Stimulated activated naive CD4-positive, alpha-beta T cell (primary cell): ENCODE measurements around the gene GRAMD2A.

ENCODE experiments used
- DNase-seq, 6 experiments: peaks; one replicate each; lab custom pipeline; 2025; lab: John Stamatoyannopoulos, UW

GRAMD2A gene

DNA sequence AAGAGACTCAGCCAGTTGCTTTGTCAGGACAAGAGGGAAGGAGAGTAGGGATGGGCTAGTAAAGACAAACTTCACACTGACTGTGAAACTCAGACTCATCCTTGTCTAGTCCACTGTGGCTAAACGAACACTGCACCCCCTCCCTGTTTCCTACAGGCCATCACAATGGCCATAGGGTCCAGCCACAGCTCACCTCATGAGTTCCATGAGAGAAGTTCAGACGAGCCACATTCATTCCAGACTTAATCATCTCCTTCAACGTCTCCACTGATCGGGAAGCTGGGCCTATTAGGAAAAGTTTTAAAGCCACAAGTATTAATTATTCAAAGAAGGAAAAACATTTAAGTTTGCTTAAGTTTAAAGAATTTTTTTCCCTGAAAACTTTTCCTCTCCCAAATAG lies 19.6 kb upstream of the GRAMD2A start:
- no peak for DNase-seq

DNA sequence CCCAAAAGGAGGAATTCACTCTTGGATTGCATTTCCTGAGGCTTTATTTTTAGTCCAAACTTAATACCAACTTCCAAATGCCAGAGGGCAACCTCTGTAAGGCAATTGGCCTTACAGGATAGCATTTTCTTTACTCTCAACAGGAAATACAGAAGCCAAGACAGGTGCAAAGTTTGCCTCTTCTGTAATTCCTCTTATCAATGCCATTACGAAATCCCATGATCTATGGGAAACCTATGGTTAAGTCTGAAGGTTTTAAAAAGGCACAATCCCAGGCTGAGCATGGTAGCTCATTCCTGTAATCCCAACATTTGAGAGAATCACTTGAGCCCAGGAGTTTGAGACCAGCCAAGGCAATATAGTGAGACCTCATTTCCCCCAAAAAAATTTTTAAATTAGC lies 18.5 kb upstream of the GRAMD2A start:
- no peak for DNase-seq

DNA sequence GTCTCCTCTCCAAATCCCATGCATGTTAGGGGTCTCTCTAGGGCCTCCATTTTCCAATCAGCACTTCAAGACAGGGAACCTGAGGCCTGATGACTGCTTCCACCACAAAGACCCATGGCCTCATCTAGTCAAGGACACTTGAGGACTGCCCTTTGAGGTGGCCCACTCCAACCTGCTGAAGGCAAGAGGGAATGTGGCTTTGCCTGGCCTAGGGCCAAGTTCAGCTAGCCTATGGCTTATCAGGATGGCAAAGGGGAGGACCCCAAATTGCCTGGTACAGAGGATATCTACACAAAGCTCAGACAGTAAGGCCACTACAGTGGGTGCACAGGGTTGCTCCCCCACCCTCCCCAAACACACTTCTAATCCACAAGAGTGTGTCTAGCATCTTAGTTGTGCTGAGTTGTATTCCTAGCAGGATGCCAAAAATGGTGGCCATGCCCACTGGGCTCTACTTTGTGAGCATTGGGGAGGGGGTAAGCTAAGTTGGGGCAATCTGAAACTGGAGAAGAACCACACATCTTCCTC lies 10.0 kb upstream of the GRAMD2A start:
- DNase-seq, result no peak

DNA sequence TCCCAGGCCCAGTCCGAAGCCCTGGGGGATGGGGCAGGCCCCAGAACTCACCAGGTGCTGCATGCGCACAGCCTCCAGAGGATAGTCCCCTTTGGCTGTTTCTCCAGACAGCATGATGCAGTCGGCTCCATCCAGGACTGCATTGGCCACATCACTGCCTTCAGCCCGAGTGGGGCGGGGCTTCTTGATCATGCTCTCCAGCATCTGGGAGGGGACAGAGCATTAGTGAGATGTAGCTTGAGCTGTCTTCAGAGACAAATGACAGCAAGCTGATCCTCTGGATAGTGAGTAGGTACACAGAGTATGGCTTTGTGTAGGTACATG lies 9.1 kb upstream of the GRAMD2A start:
- no peak for DNase-seq

DNA sequence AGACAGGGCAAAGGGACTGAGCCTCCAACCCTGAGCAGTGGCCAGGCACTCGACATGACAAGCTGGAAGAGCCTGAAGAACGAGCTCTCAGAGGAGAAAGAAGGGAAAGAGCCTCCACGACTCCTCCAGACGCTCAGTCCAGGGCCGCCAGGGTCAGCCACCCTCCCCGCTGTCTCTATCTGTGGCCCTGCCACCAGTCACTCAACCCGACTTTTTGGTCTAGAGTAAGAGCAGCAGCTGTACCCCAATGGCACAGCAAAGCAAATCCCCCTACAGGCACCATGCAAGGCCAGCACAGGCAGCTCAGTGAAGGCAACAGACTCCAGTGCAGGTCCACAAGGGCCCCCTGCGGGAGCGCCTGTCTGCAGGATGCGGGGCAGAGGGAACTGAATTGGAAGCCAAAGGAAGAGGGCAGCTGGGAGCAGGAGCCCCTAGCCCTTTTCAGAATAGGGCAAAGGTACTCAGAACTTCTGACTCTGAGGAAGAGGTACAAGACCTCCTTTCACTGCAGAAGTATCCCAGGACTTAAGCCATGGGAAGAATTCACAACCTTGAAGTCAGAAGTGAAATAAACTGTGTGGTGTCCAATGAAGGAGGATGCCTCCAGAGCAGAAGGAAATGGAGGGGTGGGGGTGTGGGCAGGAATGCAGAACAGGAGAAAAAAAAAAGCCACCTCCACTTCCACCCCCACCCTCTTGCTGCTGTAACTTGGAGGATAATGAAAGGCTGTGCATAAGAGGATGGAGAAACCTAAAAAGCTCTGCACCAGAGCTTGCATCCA lies 8.5 kb upstream of the GRAMD2A start:
- no peak for DNase-seq

DNA sequence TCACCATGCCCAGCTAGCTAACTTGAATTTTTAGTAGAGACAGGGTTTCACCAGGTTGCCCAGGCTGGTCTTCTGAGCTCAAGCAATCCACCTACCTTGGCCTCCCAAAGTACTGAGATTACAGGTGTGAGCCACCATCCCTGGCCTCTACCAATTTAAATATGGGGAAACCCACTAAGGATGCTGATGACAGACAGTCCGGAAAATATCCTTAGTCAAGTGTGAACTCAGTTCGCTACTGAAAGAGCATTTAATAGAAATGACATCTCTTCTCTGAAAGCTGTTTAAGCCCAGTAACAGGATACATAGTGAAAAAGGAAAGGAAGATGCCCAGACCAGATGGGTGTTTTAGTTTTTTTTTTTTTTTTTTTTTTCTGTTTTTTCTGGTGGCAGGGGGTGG lies 7.7 kb upstream of the GRAMD2A start:
- DNase-seq, result no peak

DNA sequence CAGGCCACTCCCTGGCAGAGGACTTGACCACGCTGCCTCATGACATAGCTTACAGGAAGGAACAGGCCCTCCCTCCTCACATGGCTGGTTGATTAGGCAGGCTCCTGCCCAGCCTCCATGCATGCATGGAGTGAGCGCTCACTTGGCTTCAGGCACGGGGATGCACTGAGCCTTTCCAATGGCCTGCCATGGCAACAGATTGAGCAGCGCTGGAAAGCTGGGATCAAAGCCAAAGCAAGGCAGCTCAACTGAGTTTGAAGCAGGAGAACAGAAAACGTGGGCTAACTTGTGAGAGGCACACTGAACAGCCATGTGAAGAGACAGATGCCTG lies 5.9 kb upstream of the GRAMD2A start:
- no peak for DNase-seq

DNA sequence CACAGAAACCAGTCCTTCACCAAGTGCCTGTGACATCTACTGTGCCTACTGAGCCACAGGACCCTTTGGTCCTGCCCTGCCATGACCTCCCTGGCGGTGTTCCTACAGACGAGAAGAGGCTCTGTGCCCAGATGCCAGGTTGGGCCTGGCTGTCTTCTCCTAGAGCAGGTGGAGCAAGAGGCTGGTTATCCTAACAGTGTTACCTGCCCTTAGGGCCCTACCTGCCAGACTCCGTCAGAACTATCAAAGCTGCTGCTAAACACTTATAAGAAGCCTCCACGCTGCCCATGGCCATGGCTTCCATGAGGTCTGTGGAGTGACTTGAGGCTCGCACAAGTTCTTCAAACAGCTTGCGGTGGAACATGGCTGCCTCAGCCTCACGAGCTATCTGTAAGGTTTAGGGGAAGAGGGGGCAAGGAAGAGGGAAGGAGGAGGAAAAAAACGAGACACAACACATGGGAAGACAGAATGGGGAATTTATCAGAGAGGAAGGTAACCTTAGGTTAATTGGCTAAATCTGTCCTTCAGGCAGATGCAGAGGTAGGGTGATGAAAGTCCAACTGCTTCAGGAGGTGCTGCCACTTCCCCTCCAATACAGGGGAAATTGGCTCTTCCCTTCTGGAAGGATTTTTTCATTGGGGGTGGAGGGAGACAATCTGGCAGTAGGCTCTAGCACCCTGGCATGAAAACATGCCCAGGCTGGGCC lies 5.4 kb upstream of the GRAMD2A start:
- DNase-seq, result no peak

DNA sequence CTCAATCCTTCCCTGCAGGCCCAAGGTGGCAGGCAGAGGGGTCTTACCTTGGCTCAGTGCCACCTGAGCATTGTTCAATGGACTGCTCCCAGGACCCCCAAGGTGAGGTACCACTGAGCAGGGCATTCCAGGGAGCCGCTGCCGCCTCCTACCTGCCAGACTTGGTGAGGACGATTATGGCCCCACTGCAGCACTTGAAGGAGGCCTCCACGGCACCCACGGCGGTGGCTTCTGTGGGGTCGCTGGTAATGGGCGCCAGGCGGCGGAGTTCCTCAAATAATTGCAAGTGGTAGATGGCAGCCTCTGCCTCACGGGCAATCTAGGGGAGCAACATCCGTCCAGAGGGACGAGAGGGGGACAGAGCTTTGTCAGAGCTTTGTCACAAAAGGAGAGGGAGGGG lies 4.7 kb upstream of the GRAMD2A start:
- no peak for DNase-seq

DNA sequence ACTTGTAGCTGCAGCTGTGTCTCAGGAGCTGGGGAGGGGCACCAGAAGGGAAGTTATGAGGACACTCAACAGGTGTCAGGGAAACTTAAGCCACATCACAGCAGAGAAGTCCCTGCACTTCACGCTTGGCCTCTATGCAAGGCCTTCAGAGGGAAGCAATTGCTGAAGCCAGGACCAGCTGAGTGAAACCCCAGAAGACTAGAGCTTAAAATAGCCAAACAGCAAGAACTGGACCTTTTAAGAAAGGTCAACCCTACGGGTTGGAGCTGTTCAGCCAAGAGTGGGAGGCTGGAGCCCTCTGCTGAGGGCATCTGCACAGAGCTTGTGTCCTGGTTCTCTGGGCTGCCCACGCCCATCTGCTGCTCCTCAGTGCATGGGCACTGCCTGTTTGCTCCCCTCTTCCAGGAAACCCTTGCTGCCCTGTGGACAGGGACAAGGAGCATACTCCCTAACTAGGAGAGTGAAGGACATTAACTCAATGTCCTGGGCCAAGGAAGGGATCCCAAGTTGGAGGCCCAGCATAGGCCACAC lies 3.9 kb upstream of the GRAMD2A start:
- no peak for DNase-seq

DNA sequence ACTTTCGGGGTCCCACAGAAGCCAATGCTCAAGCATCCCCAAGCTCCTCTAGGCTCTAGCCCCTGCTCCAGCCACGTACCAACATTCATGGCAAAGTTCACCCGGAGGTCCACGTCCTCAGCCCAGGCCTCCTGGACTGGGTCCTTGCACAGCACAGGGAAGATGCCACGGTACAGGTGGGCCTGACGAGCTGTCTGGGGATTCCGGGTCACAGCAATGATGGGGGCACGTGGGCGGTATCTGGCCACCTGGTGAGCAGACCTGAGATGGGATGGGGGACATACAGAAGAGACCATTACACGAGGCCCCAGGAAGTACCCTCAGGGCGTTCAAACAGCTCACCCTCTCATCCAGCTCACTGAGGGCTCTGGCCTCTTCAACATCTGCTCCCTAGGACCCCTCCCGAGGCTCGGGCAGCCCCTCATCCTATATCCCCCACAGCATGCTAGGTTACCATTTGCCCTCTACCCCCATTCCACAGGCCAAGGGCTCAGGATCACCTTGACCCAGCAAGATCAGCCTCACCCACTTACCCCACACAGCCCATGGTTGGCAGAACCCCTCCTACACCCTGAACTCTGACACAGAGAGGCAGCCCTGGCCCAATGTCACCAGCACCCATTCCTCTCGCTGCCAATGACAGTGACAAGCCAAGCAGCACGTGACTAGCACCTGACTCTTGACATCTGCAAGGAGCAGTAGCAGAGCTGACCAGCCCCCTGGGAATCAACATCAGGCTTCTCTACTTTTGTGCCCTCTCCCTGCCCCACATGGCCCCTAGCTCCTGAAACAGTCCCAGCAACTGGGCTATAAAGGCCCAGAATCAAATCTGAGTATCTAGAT lies 3.0 kb upstream of the GRAMD2A start:
- no peak for DNase-seq

DNA sequence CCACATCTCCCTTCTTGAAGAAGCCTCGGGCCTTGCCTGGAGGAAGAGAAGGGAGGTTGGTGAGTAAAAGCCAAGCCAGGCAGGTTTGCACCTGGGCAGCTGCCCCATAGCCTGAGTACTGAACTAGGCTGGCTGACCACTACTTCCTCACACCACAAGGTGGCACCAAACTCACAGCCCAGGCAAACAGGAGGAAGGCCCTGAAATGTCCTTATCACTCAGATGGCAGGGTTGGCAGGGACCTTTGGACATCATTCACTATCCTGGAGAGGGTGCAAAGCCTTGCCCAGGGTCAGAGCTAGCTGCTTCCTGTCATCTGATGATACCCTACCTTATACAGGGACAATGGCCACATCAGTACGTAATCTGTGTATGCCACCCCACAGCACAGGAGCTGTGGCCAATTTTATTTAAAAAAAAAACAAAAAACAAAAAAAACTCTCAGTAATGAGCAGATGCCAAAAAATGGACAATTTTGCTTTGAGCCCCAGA lies 2.2 kb upstream of the GRAMD2A start:
- peak; percentile 41 to 75 (median 58) for DNase-seq

DNA sequence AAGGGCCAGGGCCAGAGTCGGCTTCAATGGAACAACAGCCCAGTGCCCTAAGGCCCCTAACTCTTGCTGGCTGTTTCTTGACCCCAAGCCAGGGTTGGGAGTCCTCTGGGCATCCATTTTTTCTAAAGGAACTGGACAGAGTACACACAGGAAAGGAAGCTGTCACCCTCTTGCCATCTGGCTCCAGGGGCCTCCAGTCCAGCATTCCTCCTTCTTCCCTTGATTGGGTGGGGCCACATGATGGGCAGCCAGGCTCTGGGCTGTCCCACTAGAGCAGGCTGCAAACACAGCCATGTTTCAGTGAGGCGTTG lies 1.6 kb upstream of the GRAMD2A start:
- no peak for DNase-seq

DNA sequence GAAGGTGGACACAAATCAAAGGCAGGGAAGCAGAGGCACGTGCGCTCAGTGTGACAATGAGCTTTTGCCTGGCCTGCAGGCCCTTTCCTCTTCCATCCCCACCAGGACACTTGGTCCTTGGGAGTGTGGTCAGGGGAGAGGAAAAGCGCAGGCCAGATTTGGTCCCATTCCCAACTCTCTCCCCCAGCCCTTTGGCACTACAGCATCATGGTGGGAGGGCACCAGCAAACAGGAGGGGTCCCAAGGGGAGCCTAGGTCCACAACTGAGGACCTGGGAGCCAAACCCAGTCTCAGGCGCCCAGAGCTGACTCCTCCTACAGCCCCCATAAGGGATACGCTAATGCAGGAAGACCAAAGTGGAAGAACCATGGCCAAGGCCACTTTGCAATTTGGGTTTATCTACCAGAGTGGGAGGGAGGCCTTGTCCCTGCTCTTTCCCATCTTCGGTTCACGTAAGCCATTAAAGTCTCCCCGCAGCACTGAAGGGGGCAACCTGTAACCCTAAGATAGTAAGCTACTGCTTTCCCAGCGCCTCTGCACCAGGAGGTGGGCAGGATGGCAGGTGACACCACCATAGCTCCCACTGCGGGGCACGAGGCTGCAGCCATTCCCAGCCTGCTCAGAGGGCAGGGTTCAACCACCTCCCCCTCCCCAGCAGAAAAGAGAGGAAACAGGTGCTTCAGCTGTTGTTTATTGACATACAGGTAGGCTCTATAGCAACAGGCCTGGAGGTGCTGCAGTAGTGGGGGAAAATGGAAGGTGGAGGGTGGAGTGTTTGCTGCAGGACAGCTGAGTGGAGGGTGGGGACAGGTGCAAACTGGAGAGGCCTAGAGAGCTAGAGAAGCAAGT lies 993 bp upstream of the GRAMD2A start:
- DNase-seq, result no peak

DNA sequence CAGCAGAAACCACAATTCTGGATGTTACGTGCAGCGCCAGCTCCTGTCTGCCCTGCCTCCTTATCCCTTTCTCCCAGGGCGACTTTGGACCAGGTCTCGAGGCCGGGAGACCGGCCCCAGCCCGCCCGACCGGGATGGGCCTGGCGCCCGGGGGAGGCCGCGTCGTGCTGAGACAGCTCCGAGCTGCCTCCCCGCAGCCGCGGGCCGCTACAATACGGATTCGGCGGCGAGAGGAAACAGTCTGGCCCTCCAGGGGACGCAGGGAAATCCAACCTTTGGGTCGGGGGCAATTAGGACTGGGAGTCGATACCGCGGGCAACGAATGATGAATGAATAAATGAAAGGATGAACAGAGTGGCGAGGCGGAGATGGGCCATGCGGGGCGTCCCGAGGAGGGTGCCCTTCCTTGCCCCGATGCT lies 537 bp downstream of the GRAMD2A start:
- no peak for DNase-seq

DNA sequence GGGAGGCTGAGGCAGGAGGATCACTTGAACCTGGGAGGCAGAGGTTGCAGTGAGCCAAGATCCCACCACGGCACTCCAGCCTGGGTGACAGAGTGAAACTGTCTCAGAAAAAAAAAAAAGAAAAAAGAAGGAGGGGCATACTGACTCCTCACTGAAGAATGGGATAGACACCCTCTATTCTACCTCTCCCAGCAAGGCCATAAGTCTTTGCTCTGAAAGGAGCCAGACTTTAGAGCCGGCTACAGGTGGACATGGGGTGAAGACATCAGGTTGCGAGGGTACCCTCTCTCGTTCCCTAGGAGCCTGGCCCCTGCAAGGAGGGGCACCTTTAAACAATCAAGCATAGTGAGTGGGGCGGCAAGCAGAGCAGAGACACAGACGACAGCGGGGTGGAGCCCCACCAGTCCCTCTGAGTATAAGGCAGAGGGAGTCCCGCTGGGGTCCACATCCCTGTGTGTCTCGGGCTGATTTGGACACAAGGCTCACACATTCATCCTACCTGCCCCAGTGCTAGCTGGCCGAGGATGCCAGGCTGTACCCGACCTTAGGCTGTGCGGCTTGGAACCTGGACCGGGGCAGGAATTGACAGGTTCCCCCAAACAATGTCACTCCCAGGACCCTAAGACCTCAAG lies 1.1 kb downstream of the GRAMD2A start:
- no peak for DNase-seq

DNA sequence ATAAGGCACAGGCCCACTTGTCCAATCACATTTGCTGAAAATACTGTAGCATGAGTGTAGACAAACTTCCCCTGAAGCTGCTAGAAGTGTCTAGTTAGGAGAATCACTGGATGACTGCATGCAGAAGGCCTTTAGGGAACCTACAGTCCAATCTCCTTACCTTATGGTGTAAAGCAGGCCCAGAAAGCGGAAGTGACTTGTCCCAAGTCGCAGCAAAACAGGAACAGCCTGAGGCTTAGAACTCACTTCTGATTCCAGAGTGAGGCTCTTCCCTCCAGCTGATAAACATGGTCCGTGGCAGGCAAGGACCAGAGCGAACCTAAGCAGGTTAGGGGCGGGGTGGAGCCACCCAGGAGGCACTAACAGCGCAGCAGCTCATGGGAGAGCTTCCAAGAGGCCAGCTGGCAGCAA lies 2.5 kb downstream of the GRAMD2A start:
- DNase-seq, result no peak

DNA sequence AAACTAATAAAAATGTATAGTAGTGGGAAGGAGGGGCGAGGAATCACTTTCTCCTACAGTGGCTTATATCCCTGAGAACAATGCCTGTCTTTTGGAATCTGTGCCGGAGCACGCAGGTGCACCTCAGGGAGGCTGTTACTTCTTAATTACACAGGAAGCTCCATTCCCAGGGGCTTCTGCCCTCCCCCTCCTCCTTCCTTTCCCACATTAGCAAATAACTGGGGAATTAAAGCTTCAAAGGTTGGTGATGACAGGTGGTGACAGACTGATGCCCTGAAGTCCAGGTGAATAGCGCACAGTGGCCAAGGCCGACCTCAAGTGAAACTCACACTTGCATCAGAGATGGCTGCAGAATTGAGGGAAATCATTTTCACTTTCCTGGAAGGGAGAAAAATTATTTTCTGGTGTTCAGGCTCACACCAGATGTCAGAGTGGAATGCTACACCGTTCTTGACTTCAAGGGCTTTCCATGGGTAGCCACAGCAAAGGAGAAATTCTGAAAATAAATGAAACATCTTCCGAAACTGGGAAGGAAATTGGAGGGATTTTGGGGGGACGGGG lies 3.7 kb downstream of the GRAMD2A start:
- DNase-seq, result no peak

DNA sequence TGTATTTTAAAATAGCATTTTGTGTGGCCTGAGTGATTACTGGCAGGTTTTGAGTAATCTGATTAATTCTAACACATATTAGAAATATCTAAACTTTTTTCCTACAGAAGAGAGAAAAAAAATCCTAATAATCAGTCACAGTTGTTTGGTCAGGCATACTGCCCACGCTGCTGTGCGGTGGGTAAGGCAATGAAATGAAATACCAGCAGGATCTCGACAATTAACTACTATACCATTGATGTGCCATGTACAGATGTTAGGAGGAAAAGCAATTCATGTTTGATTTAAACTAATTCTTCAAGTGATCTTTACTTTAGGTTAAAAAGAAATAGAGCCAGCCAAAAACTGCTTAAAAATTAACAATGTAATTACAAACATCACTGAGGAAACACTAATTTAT lies 5.2 kb downstream of the GRAMD2A start:
- DNase-seq, result no peak

DNA sequence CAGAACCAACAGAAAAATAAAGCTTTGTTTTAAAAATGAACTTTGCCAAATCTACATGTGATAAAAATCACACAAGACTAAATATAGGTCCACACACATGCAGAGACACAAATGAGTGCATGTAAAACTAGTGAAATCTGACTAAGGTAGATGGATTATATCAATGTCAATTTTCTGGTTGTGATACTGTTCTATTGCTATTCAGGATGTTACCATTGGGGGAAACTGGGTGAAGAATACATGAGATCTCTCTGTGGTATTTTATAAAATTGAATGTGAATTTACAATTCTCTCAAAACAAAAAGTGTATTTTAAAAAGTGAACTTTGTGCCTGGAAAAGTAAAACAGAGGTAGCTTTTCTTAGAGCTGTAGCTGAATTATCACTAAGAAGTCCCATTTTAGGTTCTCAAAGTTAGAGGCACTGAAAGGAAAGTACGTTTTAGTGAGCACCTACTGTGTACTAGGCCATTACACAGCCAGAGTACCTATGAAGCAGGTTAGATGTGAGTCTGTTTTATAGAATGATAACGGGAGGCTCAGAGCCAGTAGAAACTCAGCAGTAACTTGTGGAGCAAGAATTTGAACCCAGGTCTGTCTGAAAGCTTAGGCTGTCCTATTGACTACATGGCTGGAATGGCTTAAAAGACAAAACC lies 8.2 kb downstream of the GRAMD2A start:
- DNase-seq, result no peak
